NCI-H2029 treated with DMSO at 0.1 percent for 48 hours (cell line): ENCODE data around the gene DGKD.
A peak's percentile ranks its signal among the peaks of the same experiment; 100 is the strongest.

Experiments
- DNase-seq: peaks from one replicate; lab custom pipeline; 2025; lab: John Stamatoyannopoulos, UW

Gene DGKD

DNA sequence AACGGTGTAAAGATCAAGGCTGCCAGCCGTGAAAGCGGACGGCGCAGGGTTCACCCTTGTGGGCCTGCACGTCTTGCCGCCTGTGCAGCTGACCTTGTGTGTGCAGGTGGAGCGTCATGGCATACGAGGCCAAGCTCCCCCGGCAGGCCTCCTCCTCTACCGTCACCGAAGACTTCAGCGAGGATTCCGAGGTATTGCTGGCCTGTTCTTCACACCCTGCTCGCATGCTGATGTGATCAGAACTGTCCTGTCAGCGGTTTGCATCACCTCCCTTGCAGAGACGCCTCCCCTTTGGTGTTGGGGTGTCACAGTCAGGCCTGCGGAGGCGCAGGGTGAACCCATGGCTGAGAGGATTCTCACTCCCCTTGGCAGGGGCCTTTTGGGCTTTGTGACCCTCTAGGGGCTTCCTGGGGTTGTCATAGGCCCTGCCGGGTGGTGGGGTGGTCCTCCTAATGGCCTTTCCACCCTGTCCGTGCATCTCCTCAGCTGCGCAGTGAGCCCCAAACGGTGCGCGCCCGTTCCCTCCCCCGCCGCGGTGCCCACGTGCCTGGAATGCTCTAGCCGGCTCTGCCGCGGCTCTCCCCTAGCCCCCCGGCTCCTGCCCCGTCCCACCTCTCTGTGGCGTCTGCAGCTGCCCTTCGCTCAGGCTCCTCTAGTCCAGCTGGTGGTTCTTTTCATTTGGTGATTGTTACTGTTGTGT, 92.5 kb downstream of the DGKD start:
- DNase-seq, result no peak

DNA sequence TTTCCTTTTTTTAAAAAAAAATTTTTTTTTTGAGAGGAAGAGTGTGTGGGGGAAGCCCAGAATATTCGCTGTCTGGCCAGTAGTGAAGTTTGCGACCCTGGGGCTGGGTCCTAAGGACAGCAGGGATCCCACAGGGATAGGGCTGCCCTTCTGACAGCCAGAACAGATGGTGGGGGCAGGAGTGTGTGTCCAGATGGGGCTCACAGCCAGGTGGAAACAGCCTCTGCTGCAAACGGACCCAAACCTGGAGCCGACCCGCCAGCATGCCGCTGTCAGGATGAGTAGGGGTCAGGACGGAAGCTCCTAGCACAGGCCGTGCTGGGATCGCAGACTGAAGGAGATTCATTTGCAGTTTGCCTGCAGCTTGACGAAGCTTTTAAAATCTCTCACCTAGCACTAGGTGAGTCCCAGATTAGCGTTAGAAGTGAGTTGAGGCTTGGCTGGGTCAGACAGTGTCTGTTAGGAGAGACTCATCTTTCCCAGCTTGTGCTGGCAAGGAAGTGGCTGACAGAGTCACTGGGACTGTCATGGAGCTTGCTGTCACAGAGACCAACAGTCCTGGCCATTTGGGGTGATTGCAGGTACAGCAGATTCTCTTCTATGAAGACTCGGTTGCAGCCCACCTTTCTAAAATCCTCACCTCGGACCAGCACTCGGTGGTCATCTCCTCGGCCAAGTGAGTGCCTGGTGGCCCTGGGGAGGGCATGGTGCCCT, 93.4 kb downstream of the DGKD start:
- DNase-seq, result no peak

DNA sequence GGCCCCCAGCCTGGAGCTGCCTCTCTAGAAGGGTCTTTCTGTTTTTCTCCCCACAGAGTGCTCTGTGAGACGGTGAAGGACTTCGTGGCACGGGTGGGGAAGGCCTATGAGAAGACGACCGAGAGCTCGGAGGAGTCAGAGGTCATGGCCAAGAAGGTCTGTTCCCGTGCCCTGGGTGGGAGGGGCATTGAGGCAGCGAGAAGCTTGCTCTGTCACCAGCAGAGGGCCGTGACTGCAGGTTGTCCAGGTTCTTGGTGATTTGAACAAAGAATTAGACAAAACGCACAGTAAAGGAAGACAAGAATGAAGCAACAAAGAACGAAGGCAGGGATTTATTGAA, 93.9 kb downstream of the DGKD start:
- DNase-seq, result no peak

DNA sequence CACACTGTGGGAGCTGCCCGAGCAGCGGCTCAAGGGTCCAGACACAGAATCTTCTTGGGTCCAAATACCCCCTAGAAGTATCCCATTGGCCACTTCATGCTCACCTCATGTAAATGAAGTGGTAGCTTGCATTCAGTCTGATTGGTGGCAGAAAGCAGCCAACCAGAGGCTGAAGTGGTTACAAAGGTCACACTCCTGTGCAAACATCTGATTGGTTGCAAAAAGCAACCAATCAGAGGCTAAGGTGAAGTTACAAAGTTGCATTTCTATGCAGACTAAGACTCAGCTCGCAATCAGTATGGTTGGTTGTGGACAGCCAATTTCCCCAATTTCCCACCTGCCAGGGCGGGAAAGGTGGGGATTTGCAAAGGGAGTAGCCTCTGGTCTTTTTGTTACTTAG, 94.3 kb downstream of the DGKD start:
- DNase-seq, result no peak

DNA sequence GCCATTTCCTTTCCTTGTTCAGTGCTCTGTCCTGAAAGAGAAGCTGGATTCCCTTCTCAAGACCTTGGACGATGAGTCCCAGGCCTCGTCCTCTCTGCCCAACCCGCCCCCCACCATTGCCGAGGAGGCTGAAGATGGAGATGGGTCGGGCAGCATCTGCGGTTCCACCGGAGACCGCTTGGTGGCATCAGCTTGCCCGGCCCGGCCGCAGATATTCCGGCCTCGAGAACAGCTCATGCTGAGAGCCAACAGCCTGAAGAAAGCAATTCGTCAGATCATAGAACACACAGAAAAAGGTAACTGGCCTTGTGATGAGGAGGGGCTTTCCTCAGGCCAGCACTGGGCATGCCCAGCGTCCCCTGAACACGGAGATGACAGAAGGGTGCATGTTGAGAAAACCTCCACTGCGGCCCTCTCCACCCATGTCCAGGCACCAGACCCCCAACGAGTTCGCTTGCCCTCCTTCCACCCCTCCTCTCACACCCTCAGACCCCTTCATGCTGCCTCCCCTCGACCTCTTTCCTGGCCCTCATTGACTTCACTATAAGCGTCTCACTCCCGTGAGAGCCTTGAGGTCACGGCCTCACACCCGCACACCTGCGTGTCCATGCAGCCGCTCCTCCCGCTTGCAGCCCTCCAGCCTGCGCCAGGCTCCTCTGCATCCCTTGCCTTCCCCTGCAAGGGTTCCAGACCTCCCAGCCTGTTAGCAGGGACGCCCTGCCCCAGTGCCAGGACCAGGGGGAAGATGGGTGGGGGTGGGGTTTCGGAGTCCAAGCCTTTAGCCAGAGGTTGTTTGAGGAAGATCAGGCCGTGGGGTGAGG, 95.0 kb downstream of the DGKD start:
- no peak for DNase-seq

DNA sequence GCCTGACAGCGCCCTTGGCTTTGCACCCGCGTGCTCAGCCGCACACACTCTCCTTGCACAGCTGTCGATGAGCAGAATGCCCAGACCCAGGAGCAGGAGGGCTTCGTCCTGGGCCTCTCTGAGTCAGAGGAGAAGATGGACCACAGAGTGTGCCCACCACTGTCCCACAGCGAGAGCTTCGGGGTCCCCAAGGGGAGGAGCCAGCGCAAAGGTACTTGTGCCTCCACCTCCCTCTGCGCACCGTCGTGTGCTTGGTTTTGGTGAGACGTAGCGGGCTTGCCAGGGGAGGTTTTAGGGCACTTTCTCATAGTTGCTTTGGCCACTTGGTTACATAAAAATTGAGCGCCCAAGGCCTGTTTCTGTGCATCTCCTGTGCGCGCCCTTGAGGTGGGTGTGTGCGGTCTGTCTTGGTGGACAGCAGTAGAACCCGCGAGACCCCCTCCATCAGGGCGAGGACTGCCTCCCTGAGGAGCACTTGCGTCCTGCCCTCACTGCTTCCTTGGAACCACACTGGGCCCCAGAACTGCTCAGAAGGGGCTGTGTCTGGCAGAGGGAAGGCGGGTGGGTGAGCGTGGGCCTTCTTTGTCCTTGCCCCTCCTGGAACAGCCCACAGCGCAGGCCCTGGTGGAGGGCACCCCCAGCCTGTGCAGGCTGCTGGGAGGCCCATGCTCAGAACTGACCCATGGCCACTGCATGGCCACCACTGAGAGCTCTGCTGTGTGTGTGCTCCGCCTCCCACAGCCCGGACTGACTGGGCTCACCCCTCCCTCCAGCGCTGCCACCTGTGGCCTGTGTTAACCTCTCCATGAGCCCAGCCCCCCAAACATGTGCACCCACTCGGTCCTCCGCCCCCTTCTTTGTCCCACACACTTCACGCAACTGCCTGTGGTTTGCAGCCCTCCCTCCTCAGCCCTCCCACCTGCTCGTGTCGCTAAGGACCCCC, 95.9 kb downstream of the DGKD start:
- DNase-seq, result no peak

DNA sequence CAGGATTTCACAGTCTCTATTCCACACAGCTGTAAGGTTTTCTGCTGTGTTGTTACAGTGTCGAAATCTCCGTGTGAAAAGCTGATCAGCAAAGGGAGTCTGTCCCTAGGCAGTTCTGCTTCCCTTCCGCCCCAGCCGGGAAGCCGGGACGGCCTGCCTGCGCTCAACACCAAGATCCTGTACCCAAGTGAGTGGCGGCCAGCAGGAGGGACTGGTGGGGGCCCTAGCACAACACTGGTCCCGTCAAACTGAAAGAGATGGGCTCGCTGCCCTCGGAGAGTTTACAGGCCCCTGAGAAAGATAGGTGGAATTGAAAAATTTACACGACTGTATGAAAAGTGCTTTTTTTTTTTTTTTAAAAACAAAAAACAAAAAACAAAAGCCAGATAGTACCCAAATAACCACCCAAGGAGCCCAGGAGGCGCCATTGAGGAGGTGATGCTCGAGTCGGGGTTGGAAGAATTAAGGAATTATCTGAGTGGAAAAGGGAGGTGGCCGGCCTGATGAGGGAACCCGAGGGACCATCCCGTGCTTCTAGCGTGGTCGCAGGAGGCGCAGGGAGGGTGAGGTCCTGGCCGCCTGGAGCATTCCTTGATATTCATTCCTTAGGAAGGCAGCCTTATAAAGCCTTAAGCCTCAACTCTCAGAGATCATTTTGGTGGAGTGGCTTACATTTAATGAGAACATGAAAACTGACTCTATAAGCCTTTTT, 96.7 kb downstream of the DGKD start:
- DNase-seq, result no peak

DNA sequence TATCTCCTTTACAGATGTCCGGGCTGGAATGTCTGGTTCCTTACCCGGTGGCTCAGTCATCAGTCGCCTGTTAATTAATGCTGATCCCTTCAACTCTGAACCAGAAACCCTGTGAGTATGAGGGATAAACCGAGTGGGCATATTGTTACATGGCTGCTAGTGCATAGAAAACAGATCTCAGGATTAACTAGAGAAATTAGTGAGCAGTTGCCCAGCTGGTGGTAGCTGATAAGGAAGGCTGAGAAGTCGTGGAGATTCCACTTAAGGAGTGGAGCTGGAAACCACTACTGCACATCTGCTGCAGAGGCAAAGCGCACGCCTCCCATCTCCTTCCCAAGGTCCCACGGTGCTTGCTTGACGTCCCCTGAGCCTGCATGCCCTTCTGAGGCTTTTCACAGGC, 97.7 kb downstream of the DGKD start:
- no peak for DNase-seq

DNA sequence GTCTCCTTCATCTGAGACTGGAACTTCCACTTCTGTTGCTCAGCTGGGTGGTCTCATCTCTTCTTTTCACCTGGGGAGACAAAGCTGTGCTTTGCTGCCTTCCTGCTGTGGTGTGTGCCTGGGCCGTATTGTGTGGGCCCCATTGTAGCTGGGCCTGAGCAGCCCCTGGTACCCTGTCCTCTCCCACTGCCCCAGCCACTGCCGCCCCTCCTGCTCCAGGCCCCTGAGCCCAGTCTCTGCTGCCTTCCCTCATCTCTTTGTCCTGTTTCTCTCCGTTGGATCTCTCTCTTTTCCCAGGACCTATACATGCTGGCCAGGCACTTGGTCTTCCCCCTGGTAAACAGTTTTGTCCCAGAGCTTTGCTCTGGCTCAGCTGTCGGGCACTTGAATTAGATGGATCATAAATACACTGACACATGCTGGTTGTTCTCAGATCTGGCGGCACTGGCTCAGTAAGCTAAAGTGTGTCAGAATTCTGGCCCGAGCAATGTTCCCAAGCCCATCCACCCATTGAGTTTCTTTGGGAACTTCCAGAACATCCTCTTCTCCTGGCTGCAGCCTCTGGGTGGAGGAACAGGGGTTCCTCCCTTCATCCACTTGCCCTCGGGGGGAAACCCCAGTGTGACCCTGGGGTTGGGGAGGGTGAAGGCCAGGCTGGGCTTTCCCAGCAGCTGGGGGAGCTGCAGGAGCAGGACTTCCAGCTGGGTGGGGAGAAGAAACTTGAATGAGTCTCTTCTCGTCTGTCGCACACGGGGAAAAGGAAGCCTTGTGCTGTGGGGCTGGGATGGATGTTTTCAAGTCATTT, 99.0 kb downstream of the DGKD start:
- DNase-seq, result no peak

DNA sequence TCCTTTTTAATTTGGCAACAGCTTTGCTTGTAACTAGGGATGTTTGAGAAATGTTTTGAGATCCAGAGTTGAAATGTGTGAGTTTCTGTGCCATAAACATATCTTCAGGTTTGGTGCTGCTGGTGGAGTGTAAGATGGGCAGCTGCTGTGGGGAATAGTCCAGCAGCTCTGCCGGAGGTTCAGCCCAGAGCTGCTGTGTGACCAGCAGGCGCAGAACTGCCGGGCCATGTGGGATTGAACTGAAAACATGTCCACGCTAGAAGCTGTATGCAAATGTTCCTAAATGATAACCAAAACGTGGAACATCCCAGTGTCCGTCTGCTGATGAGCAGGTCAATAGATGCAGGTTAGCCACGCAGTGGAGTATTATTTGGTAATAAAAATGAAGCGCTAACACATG, 99.6 kb downstream of the DGKD start:
- no peak for DNase-seq

DNA sequence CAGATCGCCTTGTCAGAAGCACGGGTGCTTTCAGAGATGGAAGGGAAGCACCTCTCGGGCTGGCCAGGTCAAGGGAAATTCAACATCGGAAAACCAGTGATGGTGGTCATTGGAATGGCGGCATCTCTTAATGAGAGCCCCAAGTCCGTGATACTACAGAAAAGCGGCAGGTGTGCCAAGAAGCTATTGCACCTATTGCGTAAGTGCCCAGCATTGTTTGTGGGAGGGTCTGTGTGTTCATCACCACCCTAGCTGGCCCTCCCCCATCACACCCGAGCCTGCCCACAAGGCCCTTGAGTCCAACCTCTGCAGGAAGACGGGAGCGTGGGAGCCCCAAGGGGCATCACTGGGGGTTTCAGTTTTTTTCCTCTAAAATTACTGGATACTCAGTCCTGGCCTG, 100.7 kb downstream of the DGKD start:
- DNase-seq, result no peak

DNA sequence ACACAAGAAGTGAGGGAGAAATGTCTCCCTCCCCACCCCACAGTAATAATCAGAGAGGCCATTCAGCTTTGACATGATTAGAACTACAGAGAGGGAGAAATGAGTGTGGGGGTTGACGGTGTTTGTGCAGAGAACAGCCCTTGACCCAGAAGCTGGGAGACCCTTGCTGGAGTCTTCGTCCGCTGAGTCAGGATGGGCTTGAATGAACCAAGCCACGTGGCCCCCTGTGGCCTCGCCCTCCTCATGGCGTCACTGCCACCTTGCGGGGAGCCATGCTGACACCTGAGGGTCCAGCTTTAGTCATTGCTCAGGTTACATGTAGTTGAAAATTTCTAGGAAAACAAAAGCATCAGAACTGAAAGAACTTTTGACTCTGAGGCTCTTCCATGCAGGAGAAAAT, 101.2 kb downstream of the DGKD start:
- no peak for DNase-seq

DNA sequence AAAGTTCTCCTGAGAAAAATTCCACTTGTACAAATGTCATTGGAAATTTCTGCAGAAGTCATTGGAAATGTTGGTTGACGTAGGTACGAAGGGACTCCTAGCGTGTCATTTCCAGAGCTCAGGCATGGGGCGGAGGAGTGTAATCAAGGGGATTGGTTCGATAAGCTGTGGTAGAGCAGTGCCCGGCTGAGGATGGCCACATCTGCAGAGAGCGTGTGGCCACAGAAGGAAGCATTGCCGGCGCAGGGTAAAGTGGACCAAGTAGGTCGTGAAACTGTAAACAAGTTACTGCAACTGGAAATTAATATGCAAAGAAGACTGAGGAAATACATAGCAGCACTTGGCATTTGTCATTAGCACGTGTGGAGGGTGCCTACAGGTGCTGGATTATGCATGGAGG, 101.8 kb downstream of the DGKD start:
- no peak for DNase-seq

DNA sequence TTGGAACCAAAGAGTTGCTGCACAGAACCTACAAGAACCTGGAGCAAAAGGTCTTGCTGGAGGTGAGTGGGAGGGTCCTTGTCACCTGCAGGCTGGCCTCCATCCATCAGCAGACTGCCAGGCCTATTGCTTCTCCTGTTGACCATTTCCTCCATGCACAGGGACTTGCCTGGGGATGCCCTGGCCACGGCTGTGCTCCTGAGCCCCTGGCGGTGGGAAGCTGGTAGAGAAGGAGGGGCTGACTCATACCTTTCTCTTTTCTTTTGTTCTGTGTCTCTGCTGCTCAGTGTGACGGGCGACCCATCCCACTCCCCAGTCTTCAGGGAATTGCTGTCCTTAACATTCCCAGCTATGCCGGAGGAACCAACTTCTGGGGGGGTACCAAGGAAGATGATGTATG, 102.6 kb downstream of the DGKD start:
- DNase-seq, result no peak

DNA sequence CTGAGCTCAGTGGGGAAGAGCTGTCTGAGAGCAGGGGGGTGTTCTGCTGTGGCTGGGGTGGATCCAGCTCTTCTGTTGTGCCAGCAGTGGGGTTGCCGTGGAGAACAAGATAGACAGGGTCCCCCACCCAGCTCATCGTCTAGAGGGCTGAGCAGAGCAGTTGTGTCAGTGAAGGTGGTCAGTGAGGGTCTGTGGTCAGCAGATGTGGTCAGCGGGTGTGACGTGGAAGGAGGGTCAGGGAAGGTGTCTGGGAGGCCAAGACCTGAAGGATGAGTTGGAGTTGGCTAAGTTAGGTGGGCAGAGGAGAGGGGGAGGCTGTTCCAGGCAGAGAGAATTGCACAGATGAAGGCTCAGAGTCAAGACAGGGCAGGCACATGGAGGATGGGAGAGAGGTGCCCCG, 103.1 kb downstream of the DGKD start:
- no peak for DNase-seq

DNA sequence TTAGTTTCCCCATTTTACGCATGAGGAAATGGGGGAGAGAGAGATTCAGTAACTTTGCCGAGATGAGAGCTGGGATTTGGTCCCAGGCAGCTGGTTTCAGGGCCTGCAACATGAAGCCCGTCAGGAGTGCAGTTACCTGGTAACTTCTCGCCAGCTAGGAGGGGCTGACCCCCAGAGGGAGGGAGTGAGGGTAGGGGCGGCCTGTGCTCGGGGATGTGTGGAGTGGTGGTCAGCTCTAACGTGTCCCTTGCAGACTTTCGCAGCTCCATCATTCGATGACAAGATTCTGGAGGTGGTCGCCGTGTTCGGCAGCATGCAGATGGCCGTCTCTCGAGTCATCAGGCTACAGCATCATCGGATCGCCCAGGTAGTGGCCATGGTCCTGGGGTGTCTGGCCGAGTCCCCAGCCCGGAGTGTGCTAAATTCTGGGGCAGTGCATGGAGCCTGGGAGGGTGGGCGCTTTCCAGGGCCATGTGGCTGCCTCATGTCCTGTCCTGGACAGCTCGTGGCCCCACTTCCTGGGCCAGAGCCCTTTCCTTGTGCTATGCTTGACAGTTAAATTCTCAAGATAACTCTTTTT, 103.8 kb downstream of the DGKD start:
- DNase-seq, result no peak

DNA sequence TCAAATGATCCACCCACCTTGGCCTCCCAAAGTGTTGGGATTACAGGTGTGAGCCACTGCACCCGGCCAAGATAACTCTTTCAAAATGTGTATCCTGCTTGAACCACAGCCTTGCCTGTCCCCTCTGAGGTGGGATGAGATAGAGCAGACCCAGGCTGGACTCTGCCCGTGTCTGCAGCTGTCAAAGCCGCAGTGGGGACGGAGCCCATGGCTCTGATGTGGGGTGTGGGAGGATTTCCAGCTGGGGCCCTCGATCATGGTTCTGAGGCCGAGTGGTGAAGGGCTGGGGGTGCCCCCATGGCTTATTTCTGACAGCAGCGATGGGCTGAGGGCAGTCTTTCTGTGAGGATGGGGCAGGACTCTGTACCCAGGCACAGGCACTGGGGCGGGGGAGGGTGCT, 104.5 kb downstream of the DGKD start:
- DNase-seq, result no peak

DNA sequence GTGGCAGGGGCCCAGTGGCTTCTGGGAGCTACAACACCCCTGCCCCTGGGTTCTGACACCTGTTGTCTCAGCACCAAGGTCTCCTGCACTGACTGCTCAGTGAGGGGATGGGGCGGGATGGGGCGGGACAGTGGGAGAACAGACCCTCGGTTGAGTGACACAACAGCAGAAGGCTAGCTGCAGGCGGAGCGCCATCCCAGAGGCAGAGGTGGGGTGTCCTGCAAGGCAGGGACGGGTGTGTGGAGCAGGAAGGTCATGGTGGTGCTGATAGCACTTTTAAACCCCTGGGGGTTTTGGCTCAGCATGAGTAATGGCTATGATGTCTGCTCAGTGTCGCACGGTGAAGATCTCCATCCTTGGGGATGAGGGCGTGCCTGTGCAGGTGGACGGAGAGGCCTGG, 105.1 kb downstream of the DGKD start:
- DNase-seq, result no peak

DNA sequence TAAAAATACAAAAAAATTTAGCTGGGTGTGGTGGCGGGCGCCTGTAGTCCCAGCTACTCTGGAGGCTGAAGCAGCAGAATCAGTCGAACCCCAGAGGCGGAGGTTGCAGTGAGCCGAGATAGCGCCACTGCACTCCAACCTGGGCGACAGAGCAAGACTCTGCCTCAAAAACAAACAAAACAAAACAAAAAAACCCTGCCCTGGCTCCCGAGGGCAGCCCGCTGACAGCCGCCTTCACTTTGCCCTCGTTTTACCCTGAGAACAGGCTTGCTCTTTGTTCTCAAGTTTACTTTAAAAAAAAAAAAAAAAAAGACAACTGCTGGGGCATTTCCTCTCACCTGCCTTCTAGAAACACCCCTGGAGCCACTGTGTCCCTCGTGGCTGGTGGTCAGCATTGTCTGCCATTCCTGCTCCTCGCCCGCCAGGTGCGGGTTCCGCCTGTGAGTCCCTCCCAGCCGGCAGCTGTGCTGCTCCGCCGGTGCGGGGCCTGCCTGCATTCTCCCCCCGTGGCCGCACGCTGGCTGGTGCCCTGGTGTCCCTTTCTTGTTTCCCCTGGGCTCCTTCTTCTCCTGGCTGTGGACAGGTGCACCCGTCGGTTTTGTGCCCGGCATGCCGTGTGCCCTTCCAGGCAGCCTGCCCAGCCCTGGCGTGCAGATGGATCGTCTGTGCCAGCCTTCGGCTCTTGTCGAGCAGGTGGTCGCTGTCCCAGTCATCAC, 106.6 kb downstream of the DGKD start:
- peak; percentile 47 for DNase-seq

DNA sequence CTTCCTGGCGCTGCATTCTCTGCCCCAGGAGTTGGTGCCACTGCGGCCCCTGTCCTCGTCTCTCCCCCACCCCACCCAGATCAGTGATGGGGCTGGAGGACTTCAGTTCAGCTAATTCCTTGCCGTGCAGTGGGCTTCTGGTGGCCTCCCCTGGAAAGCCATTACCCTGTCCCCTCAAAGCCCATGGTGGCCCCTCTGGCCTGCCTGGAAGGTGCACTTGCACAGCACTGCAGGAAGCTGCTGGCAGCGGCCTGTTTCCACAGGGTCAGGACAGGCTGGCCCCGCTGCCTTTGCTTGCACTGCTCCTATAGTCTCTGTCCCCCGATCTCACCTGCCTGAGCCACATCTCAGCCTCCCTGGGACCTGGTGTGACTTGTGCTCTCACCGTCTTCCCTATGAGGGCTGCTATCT, 107.2 kb downstream of the DGKD start:
- DNase-seq, result no peak
